ENCODE measurements around the gene CTNNA1. TPM values are rescaled to one million over a fixed set of nuclear protein-coding genes. Genes with fewer than 3 reads are reported as not detected.

CTNNA1 gene
- polyA plus RNA-seq, 1 donor (not counting 4 experiments of a cell fraction or from before 2014, with no cell fraction given) = 119 TPM

DNA sequence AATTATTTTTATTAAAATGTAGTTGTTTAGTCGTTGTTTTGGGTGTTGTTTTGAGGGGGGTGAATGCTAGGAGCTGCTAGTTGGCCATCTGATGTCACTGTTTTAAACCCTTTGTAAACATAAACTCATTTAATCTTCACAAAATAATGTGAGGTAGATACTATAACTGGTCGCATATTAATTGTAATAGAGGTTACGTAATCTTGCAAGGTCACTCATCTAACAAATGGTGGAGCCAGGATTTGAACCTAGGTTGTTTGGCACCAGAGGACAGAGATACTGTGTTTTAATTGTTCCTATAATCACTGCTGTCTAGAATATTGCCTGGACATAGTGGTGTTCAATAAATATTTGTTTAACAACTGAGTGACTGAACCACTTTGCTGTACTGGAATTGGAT is 67.5 kb downstream of the CTNNA1 start:
- H3K9me3 ChIP-seq (ENCODE audit: control insufficient read depth, low read depth, low read length) = no peaks in the 10 kb centered on the region
- H2AFZ ChIP-seq (ENCODE audit: control insufficient read depth, low read length) = no peak overlapping the region
- dilution Hi-C loops (cut with MboI; ENCODE audit: extremely low pct_ligation_motif_present, low sequenced_read_pairs) = no loop called here
- no peak for DNase-seq (ENCODE audit: low read depth, low spot score)
- no peak overlapping the region for H3K4me2 ChIP-seq (ENCODE audit: control insufficient read depth, extremely low read depth, insufficient read depth, low read depth, low read length)
- H3K9me1 ChIP-seq (ENCODE audit: control insufficient read depth, extremely low read depth, insufficient read depth, low read length) = no peaks in the 10 kb centered on the region
- H3K4me1 ChIP-seq (ENCODE audit: control insufficient read depth, extremely low read depth, insufficient read depth, low read length) = peaks cover 4% of the 10 kb centered on the region
- H3K4me3 ChIP-seq (ENCODE audit: control insufficient read depth in 2 of 3, extremely low read depth in 1 of 3, insufficient read depth in 2 of 3, low read depth in 1 of 3, low read length in 3 of 3) = no peak overlapping the region
- peaks cover 69% of the 10 kb centered on the region for H3K79me2 ChIP-seq (ENCODE audit: control insufficient read depth, insufficient read depth, low read length)
- H3K9ac ChIP-seq (ENCODE audit: control insufficient read depth, extremely low read depth, insufficient read depth, low read length) = no peak overlapping the region
- H3K36me3 ChIP-seq (ENCODE audit: control insufficient read depth in 2 of 2, extremely low read depth in 1 of 2, insufficient read depth in 2 of 2, low read length in 2 of 2) = peaks cover 15 to 23% of the 10 kb centered on the region in 2 experiments
- no peaks in the 10 kb centered on the region for H3K27me3 ChIP-seq (ENCODE audit: control insufficient read depth, extremely low read depth, insufficient read depth, low read length)
- TF ChIP-seq, protein P1, sequence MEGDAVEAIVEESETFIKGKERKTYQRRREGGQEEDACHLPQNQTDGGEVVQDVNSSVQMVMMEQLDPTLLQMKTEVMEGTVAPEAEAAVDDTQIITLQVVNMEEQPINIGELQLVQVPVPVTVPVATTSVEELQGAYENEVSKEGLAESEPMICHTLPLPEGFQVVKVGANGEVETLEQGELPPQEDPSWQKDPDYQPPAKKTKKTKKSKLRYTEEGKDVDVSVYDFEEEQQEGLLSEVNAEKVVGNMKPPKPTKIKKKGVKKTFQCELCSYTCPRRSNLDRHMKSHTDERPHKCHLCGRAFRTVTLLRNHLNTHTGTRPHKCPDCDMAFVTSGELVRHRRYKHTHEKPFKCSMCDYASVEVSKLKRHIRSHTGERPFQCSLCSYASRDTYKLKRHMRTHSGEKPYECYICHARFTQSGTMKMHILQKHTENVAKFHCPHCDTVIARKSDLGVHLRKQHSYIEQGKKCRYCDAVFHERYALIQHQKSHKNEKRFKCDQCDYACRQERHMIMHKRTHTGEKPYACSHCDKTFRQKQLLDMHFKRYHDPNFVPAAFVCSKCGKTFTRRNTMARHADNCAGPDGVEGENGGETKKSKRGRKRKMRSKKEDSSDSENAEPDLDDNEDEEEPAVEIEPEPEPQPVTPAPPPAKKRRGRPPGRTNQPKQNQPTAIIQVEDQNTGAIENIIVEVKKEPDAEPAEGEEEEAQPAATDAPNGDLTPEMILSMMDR (optimal IDR thresholded peaks at IDR 0.05 in 1 of 3, IDR thresholded peaks at IDR 0.05 in 1 of 3, conservative IDR thresholded peaks at IDR 0.05 in 1 of 3; ENCODE audit: extremely low read depth in 1 of 3, insufficient read depth in 2 of 3, low read length in 3 of 3) = no peak
- no peak for TF ChIP-seq EZH2 (IDR thresholded peaks at IDR 0.05; ENCODE audit: low read length)
- H4K20me1 ChIP-seq (ENCODE audit: control insufficient read depth, extremely low read depth, insufficient read depth, low read length) = peaks cover 10% of the 10 kb centered on the region
- FAIRE-seq = no peak
- no peak overlapping the region for H3K27ac ChIP-seq (ENCODE audit: control insufficient read depth, insufficient read depth, low read length)

DNA sequence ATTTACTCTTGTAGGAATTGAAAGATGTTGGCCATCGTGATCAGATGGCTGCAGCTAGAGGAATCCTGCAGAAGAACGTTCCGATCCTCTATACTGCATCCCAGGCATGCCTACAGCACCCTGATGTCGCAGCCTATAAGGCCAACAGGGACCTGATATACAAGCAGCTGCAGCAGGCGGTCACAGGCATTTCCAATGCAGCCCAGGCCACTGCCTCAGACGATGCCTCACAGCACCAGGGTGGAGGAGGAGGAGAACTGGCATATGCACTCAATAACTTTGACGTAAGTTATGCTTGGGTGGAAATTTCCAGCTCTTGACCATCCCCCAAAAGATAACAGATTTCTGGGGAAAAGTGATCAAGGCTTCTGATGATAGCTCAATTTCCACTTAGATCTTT is 71.3 kb downstream of the CTNNA1 start:
- DNase-seq (ENCODE audit: low read depth, low spot score) (no peak), FAIRE-seq (no peak)
- Histone ChIP-seq H3K27ac (ENCODE audit: control insufficient read depth, insufficient read depth, low read length) (no peak overlapping the region), H3K4me3 (ENCODE audit: control insufficient read depth in 2 of 3, extremely low read depth in 1 of 3, insufficient read depth in 2 of 3, low read depth in 1 of 3, low read length in 3 of 3) (no peak overlapping the region), H3K9ac (ENCODE audit: control insufficient read depth, extremely low read depth, insufficient read depth, low read length) (no peak overlapping the region), H3K79me2 (ENCODE audit: control insufficient read depth, insufficient read depth, low read length) (peaks cover 43% of the 10 kb centered on the region), H2AFZ (ENCODE audit: control insufficient read depth, low read length) (no peak overlapping the region), H3K36me3 (ENCODE audit: control insufficient read depth in 2 of 2, extremely low read depth in 1 of 2, insufficient read depth in 2 of 2, low read length in 2 of 2) (peaks cover 25% of the 10 kb centered on the region in 2 experiments), H3K27me3 (ENCODE audit: control insufficient read depth, extremely low read depth, insufficient read depth, low read length) (no peaks in the 10 kb centered on the region), H3K4me2 (ENCODE audit: control insufficient read depth, extremely low read depth, insufficient read depth, low read depth, low read length) (no peak overlapping the region), H3K9me3 (ENCODE audit: control insufficient read depth, low read depth, low read length) (no peaks in the 10 kb centered on the region), H4K20me1 (ENCODE audit: control insufficient read depth, extremely low read depth, insufficient read depth, low read length) (peaks cover 10% of the 10 kb centered on the region), H3K4me1 (ENCODE audit: control insufficient read depth, extremely low read depth, insufficient read depth, low read length) (no peaks in the 10 kb centered on the region), H3K9me1 (ENCODE audit: control insufficient read depth, extremely low read depth, insufficient read depth, low read length) (no peaks in the 10 kb centered on the region)
- dilution Hi-C loops (cut with MboI; ENCODE audit: extremely low pct_ligation_motif_present, low sequenced_read_pairs) = no loop called here
- TF ChIP-seq EZH2 (IDR thresholded peaks at IDR 0.05; ENCODE audit: low read length) = no peak
- TF ChIP-seq, protein P1 (optimal IDR thresholded peaks at IDR 0.05 in 1 of 3, IDR thresholded peaks at IDR 0.05 in 1 of 3, conservative IDR thresholded peaks at IDR 0.05 in 1 of 3; ENCODE audit: extremely low read depth in 1 of 3, insufficient read depth in 2 of 3, low read length in 3 of 3) = no peak

Data from keratinocyte (primary cell).